Astrocyte of the spinal cord (primary cell): Measurements from ENCODE around the gene MRPL10.

ENCODE experiments used
- DNase-seq: peaks from one replicate; pipeline ENCODE4 v3.0.0; 2011; ENCODE audit warnings: low read depth, low spot score
- H3K4me3 ChIP-seq: 2 replicates; pipeline ENCODE4 v1.5.1; 2011; ENCODE audit warnings: low read depth, mild to moderate bottlenecking, low read length, moderate library complexity
- CTCF ChIP-seq: IDR thresholded peaks from 2 replicates; pipeline ENCODE4 v1.5.1; 2012; ENCODE audit warnings: low read depth, mild to moderate bottlenecking, low read length, inconsistent platforms
- in situ Hi-C: cut with HindIII; loops from 2 replicates; pipeline ENCODE4 v1.10.0; 2017; ENCODE audit warnings: low sequenced_read_pairs

MRPL10 gene

GRCh38 chr17:47803751-47804150 is 27.6 kb downstream of the MRPL10 start:
- DNase-seq = no peak
- TF ChIP-seq CTCF = no peak
- in situ Hi-C loops = no loop called here
- H3K4me3 ChIP-seq = no peak overlapping the region

GRCh38 chr17:47803201-47803600 is 28.1 kb downstream of the MRPL10 start:
- H3K4me3 ChIP-seq = no peak overlapping the region
- TF ChIP-seq CTCF = no peak
- in situ Hi-C loops = no loop called here
- no peak for DNase-seq

GRCh38 chr17:47802341-47803022 is 28.9 kb downstream of the MRPL10 start:
- in situ Hi-C loops = no loop called here
- peak; percentile 48 for DNase-seq
- no peak overlapping the region for H3K4me3 ChIP-seq
- TF ChIP-seq CTCF = peak; percentile 74

GRCh38 chr17:47801906-47802305 is 29.4 kb downstream of the MRPL10 start:
- H3K4me3 ChIP-seq = no peak overlapping the region
- in situ Hi-C loops = no loop called here
- TF ChIP-seq CTCF = no peak
- no peak for DNase-seq

- in situ Hi-C loops = no loop called here
- no peak for TF ChIP-seq CTCF
- no peak overlapping the region for H3K4me3 ChIP-seq
- DNase-seq = no peak
These were observed 30.1 kb downstream of the MRPL10 start for GRCh38 chr17:47801176-47801765.

- DNase-seq = no peak
- in situ Hi-C loops = no loop called here
- no peak overlapping the region for H3K4me3 ChIP-seq
- TF ChIP-seq CTCF = no peak
These were observed 30.7 kb downstream of the MRPL10 start for GRCh38 chr17:47800686-47801085.
